ENCODE measurements around the gene POC1B.

- TF ChIP-seq SUZ12 (IDR thresholded peaks at IDR 0.05; ENCODE audit: extremely low read depth, insufficient read depth, insufficient read length): no peak
- TF ChIP-seq YY1 (IDR thresholded peaks at IDR 0.05; ENCODE audit: insufficient read depth, insufficient read length): no peak
- no peak for TF ChIP-seq ZNF274 (IDR thresholded peaks at IDR 0.05; ENCODE audit: low read depth, low read length)
Measured at GRCh38 chr12:89414322-89414721, 111.5 kb downstream of the POC1B start.

Data from NT2/D1 (cell line).